A673 (cell line): ENCODE data around the gene MITF. TPM values are rescaled to one million over a fixed set of nuclear protein-coding genes. Genes with fewer than 3 reads are reported as not detected.

Experiments used
- BruUV-seq: library from RNA; stranded (reverse); fragments of 400-500 nt; replicated peaks from 2 replicates; lab custom pipeline; 2021; lab: Mats Ljungman, UMichigan
- CTCF ChIA-PET: fragments of 300-600 bp; sonication (Branson Sonifier 250); formaldehyde crosslinking; loops from one replicate; lab custom pipeline; 2022; ENCODE audit warnings: antibody characterized with exemption; lab: Charles Lee
- POLR2A ChIA-PET: fragments of 300-600 bp; sonication (Branson Sonifier 250); formaldehyde crosslinking; loops from one replicate; lab custom pipeline; 2022; ENCODE audit warnings: antibody characterized with exemption; ENCODE audit not compliant: low non-redundant PET; lab: Charles Lee
- DNase-seq: peaks from one replicate; pipeline ENCODE4 v3.0.0-alpha.2; 2015; ENCODE audit warnings: low spot score
- H3K27ac ChIP-seq: fragments of 200-600 bp; sonication (generic); 2 replicates; pipeline ENCODE4 v1.5.1; 2016; ENCODE audit warnings: mixed run types, low read depth, mild to moderate bottlenecking, mixed read lengths, antibody characterized with exemption, low read length; ENCODE audit not compliant: poor library complexity, severe bottlenecking
- H3K27me3 ChIP-seq: fragments of 200-600 bp; sonication (generic); replicated peaks from 2 replicates; pipeline ENCODE4 v1.6.1; 2017; ENCODE audit warnings: mixed run types, low read depth, mild to moderate bottlenecking, mixed read lengths, antibody characterized with exemption, low read length; ENCODE audit not compliant: insufficient read depth, poor library complexity
- H3K36me3 ChIP-seq: fragments of 200-600 bp; sonication (generic); 2 replicates; pipeline ENCODE4 v1.6.1; 2016; ENCODE audit warnings: mixed run types, mild to moderate bottlenecking, mixed read lengths, antibody characterized with exemption, low read length; ENCODE audit not compliant: insufficient read depth, poor library complexity, severe bottlenecking
- H3K4me1 ChIP-seq: fragments of 200-600 bp; sonication (generic); 2 replicates; pipeline ENCODE4 v1.6.1; 2017; ENCODE audit warnings: mixed run types, mild to moderate bottlenecking, mixed read lengths, antibody characterized with exemption, low read length; ENCODE audit not compliant: insufficient read depth, poor library complexity, severe bottlenecking
- H3K4me3 ChIP-seq: fragments of 200-600 bp; sonication (generic); 2 replicates; pipeline ENCODE4 v1.5.1; 2016; ENCODE audit warnings: low read depth, mixed run types, mild to moderate bottlenecking, mixed read lengths, low read length; ENCODE audit not compliant: poor library complexity, severe bottlenecking
- H3K9me3 ChIP-seq: fragments of 200-600 bp; sonication (generic); 2 replicates; pipeline ENCODE4 v1.6.1; 2016; ENCODE audit warnings: mixed run types, low read depth, mild to moderate bottlenecking, mixed read lengths, antibody characterized with exemption, low read length; ENCODE audit not compliant: poor library complexity, severe bottlenecking
- EZH2 ChIP-seq: fragments of 200-600 bp; sonication (generic); IDR thresholded peaks from 2 replicates; pipeline ENCODE4 v1.6.1; 2017; ENCODE audit warnings: borderline replicate concordance, low read depth, mild to moderate bottlenecking, mixed read lengths, antibody characterized with exemption, low read length; ENCODE audit not compliant: poor library complexity, severe bottlenecking
- intact Hi-C: fragments of 100-400 bp; cut with micrococcal nuclease; formaldehyde crosslinking; loops from one replicate; pipeline ENCODE4 v1.10.0; 2022; ENCODE audit not compliant: unreplicated experiment
- total RNA-seq: library from RNA; stranded (reverse); gene quantifications from 2 replicates; pipeline ENCODE4 v1.2.3, GENCODE V29; 2021
- TF ChIP-seq, protein P1 (sequence below): fragments of 300-800, 200-600 bp; sonication (generic); conservative IDR thresholded peaks from 2 replicates; pipeline ENCODE4 v1.5.1; 2017; ENCODE audit warnings: low read depth, mild to moderate bottlenecking, antibody characterized with exemption, low read length, moderate library complexity, mixed read lengths

The MITF gene
- total RNA-seq, 1 experiment from 2014 or later: 0.52 TPM

DNA sequence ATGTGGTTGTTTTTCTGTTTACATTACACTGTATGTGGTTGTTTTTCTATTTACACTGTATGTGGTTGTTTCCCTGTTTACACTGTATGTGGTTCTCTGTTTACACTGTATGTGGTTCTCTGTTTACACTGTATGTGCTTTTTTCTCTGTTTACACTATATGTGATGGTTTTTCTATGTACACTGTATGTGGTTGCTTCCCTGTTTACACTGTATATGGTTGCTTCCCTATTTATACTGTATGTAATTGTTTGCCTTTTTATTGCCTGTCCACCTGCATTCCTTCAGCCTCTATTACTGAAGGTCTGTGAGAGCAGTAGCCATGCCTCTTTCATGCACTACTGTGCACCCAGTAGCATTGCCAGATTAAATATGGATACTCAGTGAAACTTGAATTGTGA, 94.3 kb downstream of the MITF start:
- POLR2A ChIA-PET: no interaction called here
- no peak for DNase-seq
- no peaks in the 10 kb centered on the region for H3K36me3 ChIP-seq
- no peaks in the 10 kb centered on the region for H3K27me3 ChIP-seq
- H3K4me1 ChIP-seq: no peaks in the 10 kb centered on the region
- CTCF ChIA-PET: no interaction called here
- no peak overlapping the region for H3K27ac ChIP-seq
- BruUV-seq: no TSS peak
- no peak overlapping the region for H3K4me3 ChIP-seq
- no peaks in the 10 kb centered on the region for H3K9me3 ChIP-seq
- TF ChIP-seq, protein P1, sequence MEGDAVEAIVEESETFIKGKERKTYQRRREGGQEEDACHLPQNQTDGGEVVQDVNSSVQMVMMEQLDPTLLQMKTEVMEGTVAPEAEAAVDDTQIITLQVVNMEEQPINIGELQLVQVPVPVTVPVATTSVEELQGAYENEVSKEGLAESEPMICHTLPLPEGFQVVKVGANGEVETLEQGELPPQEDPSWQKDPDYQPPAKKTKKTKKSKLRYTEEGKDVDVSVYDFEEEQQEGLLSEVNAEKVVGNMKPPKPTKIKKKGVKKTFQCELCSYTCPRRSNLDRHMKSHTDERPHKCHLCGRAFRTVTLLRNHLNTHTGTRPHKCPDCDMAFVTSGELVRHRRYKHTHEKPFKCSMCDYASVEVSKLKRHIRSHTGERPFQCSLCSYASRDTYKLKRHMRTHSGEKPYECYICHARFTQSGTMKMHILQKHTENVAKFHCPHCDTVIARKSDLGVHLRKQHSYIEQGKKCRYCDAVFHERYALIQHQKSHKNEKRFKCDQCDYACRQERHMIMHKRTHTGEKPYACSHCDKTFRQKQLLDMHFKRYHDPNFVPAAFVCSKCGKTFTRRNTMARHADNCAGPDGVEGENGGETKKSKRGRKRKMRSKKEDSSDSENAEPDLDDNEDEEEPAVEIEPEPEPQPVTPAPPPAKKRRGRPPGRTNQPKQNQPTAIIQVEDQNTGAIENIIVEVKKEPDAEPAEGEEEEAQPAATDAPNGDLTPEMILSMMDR: no peak
- no peak for TF ChIP-seq EZH2
- intact Hi-C loops: no loop called here

DNA sequence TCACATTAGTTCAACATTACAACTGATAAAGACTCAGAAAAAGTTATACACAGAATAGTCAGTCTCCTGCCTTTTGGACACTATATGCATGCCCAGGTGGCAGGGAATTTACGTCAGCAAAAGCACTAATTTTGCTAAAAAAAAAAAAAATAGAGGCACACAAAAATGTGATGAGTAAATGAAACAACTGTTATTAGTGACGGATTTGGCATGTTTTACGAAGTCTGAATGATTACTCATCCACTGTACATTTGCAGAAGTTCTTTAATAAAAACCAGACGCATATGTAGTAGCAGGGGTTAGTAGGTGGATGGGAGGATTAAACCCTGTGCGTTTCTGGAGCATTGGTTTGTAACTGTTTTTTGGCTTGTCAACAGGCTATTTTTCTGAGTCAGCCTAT, 99.0 kb downstream of the MITF start:
- TF ChIP-seq EZH2: no peak
- TF ChIP-seq, protein P1: no peak
- no peaks in the 10 kb centered on the region for H3K27me3 ChIP-seq
- CTCF ChIA-PET: no interaction called here
- no peak overlapping the region for H3K27ac ChIP-seq
- no peak overlapping the region for H3K4me3 ChIP-seq
- no peaks in the 10 kb centered on the region for H3K9me3 ChIP-seq
- POLR2A ChIA-PET: no interaction called here
- intact Hi-C loops: no loop called here
- no peaks in the 10 kb centered on the region for H3K4me1 ChIP-seq
- no peaks in the 10 kb centered on the region for H3K36me3 ChIP-seq
- no TSS peak for BruUV-seq
- DNase-seq: no peak

DNA sequence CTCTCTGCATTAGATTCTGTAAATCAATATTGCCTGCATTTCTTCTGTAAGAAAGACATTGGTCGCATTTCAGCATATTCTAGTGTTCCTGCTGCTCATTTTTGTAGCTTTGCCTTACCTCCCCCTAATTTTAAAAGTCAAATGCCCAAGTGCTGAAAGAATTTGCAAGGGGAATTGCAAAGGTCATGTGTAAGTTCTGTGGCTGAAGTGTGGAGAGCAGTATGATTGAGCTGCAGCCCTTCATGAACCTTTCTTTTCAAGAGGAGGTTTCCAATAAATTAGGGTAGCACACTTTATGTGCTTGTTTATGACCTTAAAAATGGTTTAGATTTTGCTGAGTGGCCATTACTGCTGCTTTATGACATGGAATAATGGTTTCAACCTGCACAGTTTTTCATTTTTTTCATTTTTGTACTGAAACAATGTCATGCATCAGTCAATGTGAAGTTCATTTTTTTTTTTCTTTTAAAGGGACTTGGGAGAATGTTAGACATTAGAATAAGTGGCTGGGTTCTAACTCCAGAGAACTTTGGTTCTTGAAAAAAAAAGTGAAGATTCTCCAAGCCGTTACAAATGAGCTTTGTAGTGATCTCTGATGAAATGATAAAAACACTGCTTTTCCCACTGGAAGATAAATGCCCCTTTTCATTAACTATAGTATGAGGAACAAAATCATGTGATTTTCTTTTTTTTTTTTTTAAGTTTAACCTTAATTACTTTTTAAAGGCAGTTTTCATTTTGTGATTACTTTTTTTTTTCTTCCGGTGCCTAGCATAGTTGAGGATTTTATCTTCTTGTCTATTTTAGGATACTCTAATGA, 99.6 kb downstream of the MITF start:
- no peaks in the 10 kb centered on the region for H3K4me1 ChIP-seq
- no peaks in the 10 kb centered on the region for H3K27me3 ChIP-seq
- H3K4me3 ChIP-seq: no peak overlapping the region
- CTCF ChIA-PET: no interaction called here
- no peaks in the 10 kb centered on the region for H3K36me3 ChIP-seq
- no peak for TF ChIP-seq EZH2
- TF ChIP-seq, protein P1: no peak
- POLR2A ChIA-PET: no interaction called here
- DNase-seq: no peak
- no peak overlapping the region for H3K27ac ChIP-seq
- H3K9me3 ChIP-seq: no peaks in the 10 kb centered on the region
- intact Hi-C loops: no loop called here
- BruUV-seq: no TSS peak
